ENCODE results near the gene TP53AIP1.

The TP53AIP1 gene

DNA sequence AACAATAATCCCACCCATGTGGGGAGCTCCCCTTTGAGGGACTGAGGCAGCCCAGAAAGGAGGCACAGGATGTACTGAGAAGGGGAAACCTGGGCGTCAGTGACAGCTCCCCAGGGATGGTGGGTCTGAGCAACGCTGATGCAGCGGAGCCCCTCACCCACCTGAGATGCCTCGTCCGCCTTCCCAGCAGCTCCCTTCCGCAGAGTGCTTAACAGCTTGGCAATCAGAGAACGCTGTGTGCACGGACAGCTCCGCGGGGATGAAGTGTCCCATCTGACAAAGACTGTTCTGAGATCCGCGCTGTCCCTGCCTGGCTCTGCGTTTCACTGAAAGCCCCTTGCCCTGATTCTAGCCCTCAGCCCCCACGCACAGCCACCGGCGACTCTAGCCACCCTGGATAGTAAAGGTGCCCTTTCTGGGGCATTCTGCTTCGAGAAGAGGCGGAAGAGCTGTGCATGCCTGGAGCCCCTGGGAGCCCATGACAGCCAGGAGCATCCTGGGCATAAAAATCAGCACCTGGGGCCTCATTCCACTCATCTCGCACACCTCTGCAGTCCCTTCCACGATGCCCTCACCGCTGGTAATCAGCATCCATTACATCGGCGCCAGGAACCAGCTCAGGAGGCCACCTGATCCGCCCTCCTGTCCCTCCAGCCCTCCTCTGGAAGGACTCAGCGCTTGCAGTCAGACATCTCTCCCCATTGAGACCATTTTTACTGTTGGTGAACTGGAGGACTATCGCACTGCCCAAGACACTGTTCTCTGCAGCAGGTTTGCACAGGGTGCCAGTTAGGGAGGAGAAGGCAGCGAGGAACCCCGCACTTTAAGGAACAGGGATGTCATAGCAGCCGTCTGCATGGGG lies 40.8 kb downstream of the TP53AIP1 start:
- Histone ChIP-seq H3K4me1 (ENCODE audit: control insufficient read depth, insufficient read depth, low read length) (peaks cover 21% of the 10 kb centered on the region), H3K36me3 (ENCODE audit: control insufficient read depth, insufficient read depth, low read length) (no peaks in the 10 kb centered on the region), H3K27me3 (ENCODE audit: control insufficient read depth, insufficient read depth, low read length) (peaks cover 83% of the 10 kb centered on the region), H3K4me3 (ENCODE audit: low read depth, low read length) (peak overlapping the region; percentile 5), H3K9ac (ENCODE audit: low read depth, low read length) (no peak overlapping the region), H3K9me3 (ENCODE audit: control insufficient read depth, insufficient read depth, low read length) (no peaks in the 10 kb centered on the region)

DNA sequence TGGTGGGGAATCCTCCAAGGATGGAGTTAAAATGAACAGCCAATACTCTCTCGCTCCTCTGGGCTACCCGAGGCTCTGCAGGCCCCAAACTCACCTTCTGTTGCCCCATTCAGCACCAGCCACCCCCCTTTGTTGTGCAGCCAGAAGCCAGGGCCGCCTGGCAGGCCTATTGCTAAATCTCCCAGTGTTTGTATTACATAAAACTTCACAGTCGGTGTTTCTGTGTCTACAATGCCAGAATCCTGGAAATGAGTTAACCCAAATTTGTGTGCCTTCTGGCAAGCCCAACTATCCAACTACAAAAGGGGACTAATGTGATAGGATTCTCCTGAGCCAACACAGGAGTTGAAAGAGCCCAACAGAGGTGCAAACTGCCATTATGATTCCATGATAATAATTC lies 42.2 kb downstream of the TP53AIP1 start:
- peaks cover 85% of the 10 kb centered on the region for H3K27me3 ChIP-seq (ENCODE audit: control insufficient read depth, insufficient read depth, low read length)
- H3K9ac ChIP-seq (ENCODE audit: low read depth, low read length), result no peak overlapping the region
- H3K4me3 ChIP-seq (ENCODE audit: low read depth, low read length), result no peak overlapping the region
- H3K4me1 ChIP-seq (ENCODE audit: control insufficient read depth, insufficient read depth, low read length), result peaks cover 18% of the 10 kb centered on the region
- H3K9me3 ChIP-seq (ENCODE audit: control insufficient read depth, insufficient read depth, low read length), result no peaks in the 10 kb centered on the region
- H3K36me3 ChIP-seq (ENCODE audit: control insufficient read depth, insufficient read depth, low read length), result no peaks in the 10 kb centered on the region

GRCh38 chr11:128898580-128899344 lies 43.9 kb downstream of the TP53AIP1 start:
- peaks cover 7% of the 10 kb centered on the region for H3K4me1 ChIP-seq (ENCODE audit: control insufficient read depth, insufficient read depth, low read length)
- no peaks in the 10 kb centered on the region for H3K9me3 ChIP-seq (ENCODE audit: control insufficient read depth, insufficient read depth, low read length)
- peaks cover 89% of the 10 kb centered on the region for H3K27me3 ChIP-seq (ENCODE audit: control insufficient read depth, insufficient read depth, low read length)
- no peaks in the 10 kb centered on the region for H3K36me3 ChIP-seq (ENCODE audit: control insufficient read depth, insufficient read depth, low read length)
- H3K9ac ChIP-seq (ENCODE audit: low read depth, low read length), result no peak overlapping the region
- no peak overlapping the region for H3K4me3 ChIP-seq (ENCODE audit: low read depth, low read length)

- Histone ChIP-seq H3K9ac (ENCODE audit: low read depth, low read length) (no peak overlapping the region), H3K4me3 (ENCODE audit: low read depth, low read length) (no peak overlapping the region), H3K36me3 (ENCODE audit: control insufficient read depth, insufficient read depth, low read length) (no peaks in the 10 kb centered on the region), H3K9me3 (ENCODE audit: control insufficient read depth, insufficient read depth, low read length) (no peaks in the 10 kb centered on the region), H3K4me1 (ENCODE audit: control insufficient read depth, insufficient read depth, low read length) (peaks cover 6% of the 10 kb centered on the region), H3K27me3 (ENCODE audit: control insufficient read depth, insufficient read depth, low read length) (peaks cover 89% of the 10 kb centered on the region)
Measured at GRCh38 chr11:128897826-128898225, 44.8 kb downstream of the TP53AIP1 start.

DNA sequence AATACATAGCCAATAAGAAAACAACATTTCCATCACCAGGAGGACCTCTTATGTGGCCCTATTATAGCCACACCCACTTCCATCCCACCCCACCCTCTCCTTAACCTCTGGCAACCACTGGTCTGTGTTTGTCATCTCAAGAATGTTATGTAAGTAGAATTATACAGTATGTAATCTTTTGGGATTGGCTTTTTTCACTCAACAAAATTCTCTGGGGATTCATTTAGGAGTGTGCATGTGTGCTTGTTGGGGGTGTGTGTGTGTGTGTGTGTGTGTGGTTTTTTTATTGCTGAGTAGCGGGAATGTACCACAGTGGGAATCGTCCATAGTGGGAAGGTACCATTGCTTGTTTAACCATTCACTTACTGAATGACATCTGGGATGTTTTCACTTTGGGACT lies 46.3 kb downstream of the TP53AIP1 start:
- Histone ChIP-seq H3K9me3 (ENCODE audit: control insufficient read depth, insufficient read depth, low read length) (no peaks in the 10 kb centered on the region), H3K36me3 (ENCODE audit: control insufficient read depth, insufficient read depth, low read length) (no peaks in the 10 kb centered on the region), H3K9ac (ENCODE audit: low read depth, low read length) (no peak overlapping the region), H3K4me1 (ENCODE audit: control insufficient read depth, insufficient read depth, low read length) (peaks cover under 1% of the 10 kb centered on the region), H3K4me3 (ENCODE audit: low read depth, low read length) (no peak overlapping the region), H3K27me3 (ENCODE audit: control insufficient read depth, insufficient read depth, low read length) (peaks cover 89% of the 10 kb centered on the region)

GRCh38 chr11:128895526-128895925 lies 47.1 kb downstream of the TP53AIP1 start:
- Histone ChIP-seq H3K9ac (ENCODE audit: low read depth, low read length) (no peak overlapping the region), H3K36me3 (ENCODE audit: control insufficient read depth, insufficient read depth, low read length) (no peaks in the 10 kb centered on the region), H3K27me3 (ENCODE audit: control insufficient read depth, insufficient read depth, low read length) (peaks cover 87% of the 10 kb centered on the region)

GRCh38 chr11:128894685-128895084 lies 48.0 kb downstream of the TP53AIP1 start:
- no peak overlapping the region for H3K4me3 ChIP-seq (ENCODE audit: low read depth, low read length)
- peaks cover 87% of the 10 kb centered on the region for H3K27me3 ChIP-seq (ENCODE audit: control insufficient read depth, insufficient read depth, low read length)
- no peaks in the 10 kb centered on the region for H3K36me3 ChIP-seq (ENCODE audit: control insufficient read depth, insufficient read depth, low read length)
- H3K9me3 ChIP-seq (ENCODE audit: control insufficient read depth, insufficient read depth, low read length), result no peaks in the 10 kb centered on the region
- H3K9ac ChIP-seq (ENCODE audit: low read depth, low read length), result no peak overlapping the region
- peaks cover 3% of the 10 kb centered on the region for H3K4me1 ChIP-seq (ENCODE audit: control insufficient read depth, insufficient read depth, low read length)

More at GRCh38 chr11:128895526-128895925, 47.1 kb downstream of the TP53AIP1 start:
- Histone ChIP-seq H3K9me3 (ENCODE audit: control insufficient read depth, insufficient read depth, low read length) (no peaks in the 10 kb centered on the region), H3K4me3 (ENCODE audit: low read depth, low read length) (no peak overlapping the region), H3K4me1 (ENCODE audit: control insufficient read depth, insufficient read depth, low read length) (no peaks in the 10 kb centered on the region)

- H3K27me3 ChIP-seq (ENCODE audit: control insufficient read depth, insufficient read depth, low read length), result peaks cover 87% of the 10 kb centered on the region
- H3K4me1 ChIP-seq (ENCODE audit: control insufficient read depth, insufficient read depth, low read length), result peaks cover 3% of the 10 kb centered on the region
- H3K9me3 ChIP-seq (ENCODE audit: control insufficient read depth, insufficient read depth, low read length), result no peaks in the 10 kb centered on the region
Measured at GRCh38 chr11:128894286-128894681, 48.4 kb downstream of the TP53AIP1 start.

DNA sequence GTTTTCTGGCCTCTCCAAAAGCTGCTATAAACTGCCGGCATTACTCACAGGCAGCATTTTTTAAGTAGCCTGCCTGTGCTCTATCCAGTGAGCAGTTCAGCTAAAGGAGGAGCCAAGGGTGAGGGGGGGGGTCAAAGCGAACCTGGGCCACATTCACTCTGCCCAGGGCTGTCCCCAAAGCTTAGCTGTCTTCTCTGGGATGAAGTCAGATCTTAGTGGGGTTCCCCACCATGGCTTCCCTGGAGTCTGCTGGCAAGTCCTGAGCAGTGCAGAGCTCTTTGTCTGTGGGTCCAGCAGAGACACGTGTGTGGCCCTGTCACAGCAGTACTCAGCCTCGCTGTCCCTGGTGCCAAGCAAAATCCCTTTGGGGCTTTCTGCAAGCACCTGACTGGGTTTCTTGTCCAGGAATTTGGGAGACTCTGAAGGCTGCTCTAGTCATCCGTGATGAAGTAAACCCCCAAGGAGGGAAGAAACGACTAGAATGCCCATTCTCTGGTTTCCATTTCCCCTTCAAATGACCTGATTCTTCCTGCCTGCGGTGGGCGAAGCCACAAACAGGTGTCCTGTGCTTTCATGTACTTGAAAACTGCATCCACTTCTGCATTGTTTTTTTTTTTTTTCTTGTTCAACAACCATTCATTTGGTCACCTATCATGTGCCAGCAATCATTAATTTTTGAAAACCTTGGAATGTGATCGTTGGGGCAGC lies 48.9 kb downstream of the TP53AIP1 start:
- no peak overlapping the region for H3K9ac ChIP-seq (ENCODE audit: low read depth, low read length)
- no peaks in the 10 kb centered on the region for H3K36me3 ChIP-seq (ENCODE audit: control insufficient read depth, insufficient read depth, low read length)
- peaks cover 87% of the 10 kb centered on the region for H3K27me3 ChIP-seq (ENCODE audit: control insufficient read depth, insufficient read depth, low read length)
- peaks cover 3% of the 10 kb centered on the region for H3K4me1 ChIP-seq (ENCODE audit: control insufficient read depth, insufficient read depth, low read length)
- H3K9me3 ChIP-seq (ENCODE audit: control insufficient read depth, insufficient read depth, low read length), result no peaks in the 10 kb centered on the region
- H3K4me3 ChIP-seq (ENCODE audit: low read depth, low read length), result no peak overlapping the region

More at GRCh38 chr11:128894286-128894681, 48.4 kb downstream of the TP53AIP1 start:
- H3K9ac ChIP-seq (ENCODE audit: low read depth, low read length), result no peak overlapping the region
- H3K36me3 ChIP-seq (ENCODE audit: control insufficient read depth, insufficient read depth, low read length), result no peaks in the 10 kb centered on the region
- no peak overlapping the region for H3K4me3 ChIP-seq (ENCODE audit: low read depth, low read length)

DNA sequence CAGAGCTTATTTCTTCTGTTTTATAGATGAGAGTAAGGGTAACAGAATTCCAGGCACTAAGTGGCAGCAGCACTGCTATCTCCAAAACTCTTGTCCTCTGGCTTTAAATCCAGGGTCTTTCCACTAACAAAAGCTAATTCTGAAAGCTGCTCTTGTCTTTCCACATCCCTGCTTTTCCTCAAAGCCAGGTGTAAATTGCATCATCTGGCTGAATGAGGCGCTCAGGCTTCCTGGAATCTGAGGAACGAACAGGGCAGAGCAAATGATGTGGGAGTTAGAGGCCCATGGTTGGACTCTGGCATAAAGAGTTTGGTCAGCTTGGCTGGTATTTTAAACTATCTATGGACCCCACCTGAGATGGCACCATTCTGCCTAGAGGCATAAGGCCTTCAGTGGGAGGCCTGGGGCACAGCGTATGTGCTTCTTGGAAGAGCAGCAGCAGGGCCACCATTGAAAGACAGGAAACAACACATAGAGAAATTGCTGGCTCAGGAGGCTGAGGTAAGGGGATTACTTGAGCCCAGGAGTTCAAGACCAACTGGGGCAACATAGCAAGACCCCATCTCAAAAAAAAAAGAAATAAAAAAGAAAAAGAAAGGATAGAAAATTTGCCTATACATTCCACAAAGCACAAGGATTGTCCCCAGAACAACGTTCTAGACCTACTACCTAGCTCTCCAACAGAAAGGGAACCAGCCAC lies 49.7 kb downstream of the TP53AIP1 start:
- no peak overlapping the region for H3K4me3 ChIP-seq (ENCODE audit: low read depth, low read length)
- H3K9me3 ChIP-seq (ENCODE audit: control insufficient read depth, insufficient read depth, low read length), result no peaks in the 10 kb centered on the region
- H3K27me3 ChIP-seq (ENCODE audit: control insufficient read depth, insufficient read depth, low read length), result peaks cover 87% of the 10 kb centered on the region
- H3K4me1 ChIP-seq (ENCODE audit: control insufficient read depth, insufficient read depth, low read length), result peaks cover 5% of the 10 kb centered on the region
- H3K36me3 ChIP-seq (ENCODE audit: control insufficient read depth, insufficient read depth, low read length), result no peaks in the 10 kb centered on the region
- H3K9ac ChIP-seq (ENCODE audit: low read depth, low read length), result no peak overlapping the region

GRCh38 chr11:128891913-128892398 lies 50.7 kb downstream of the TP53AIP1 start:
- peak overlapping the region; percentile 43 for H3K4me3 ChIP-seq (ENCODE audit: low read depth, low read length)
- peaks cover 8% of the 10 kb centered on the region for H3K4me1 ChIP-seq (ENCODE audit: control insufficient read depth, insufficient read depth, low read length)
- no peaks in the 10 kb centered on the region for H3K9me3 ChIP-seq (ENCODE audit: control insufficient read depth, insufficient read depth, low read length)
- peaks cover 91% of the 10 kb centered on the region for H3K27me3 ChIP-seq (ENCODE audit: control insufficient read depth, insufficient read depth, low read length)
- no peak overlapping the region for H3K9ac ChIP-seq (ENCODE audit: low read depth, low read length)
- H3K36me3 ChIP-seq (ENCODE audit: control insufficient read depth, insufficient read depth, low read length), result no peaks in the 10 kb centered on the region
